Erythroblast (primary cell): ENCODE data around the gene PLA2G15.

Experiments
- GATA1 ChIP-seq: IDR thresholded peaks from 2 replicates; pipeline ENCODE4 v1.6.1; 2011; ENCODE audit warnings: low read depth, mild to moderate bottlenecking, control low read depth, low read length, moderate library complexity
- POLR2A ChIP-seq: IDR thresholded peaks from 2 replicates; pipeline ENCODE4 v1.6.1; 2011; ENCODE audit warnings: mild to moderate bottlenecking, low read length

DNA sequence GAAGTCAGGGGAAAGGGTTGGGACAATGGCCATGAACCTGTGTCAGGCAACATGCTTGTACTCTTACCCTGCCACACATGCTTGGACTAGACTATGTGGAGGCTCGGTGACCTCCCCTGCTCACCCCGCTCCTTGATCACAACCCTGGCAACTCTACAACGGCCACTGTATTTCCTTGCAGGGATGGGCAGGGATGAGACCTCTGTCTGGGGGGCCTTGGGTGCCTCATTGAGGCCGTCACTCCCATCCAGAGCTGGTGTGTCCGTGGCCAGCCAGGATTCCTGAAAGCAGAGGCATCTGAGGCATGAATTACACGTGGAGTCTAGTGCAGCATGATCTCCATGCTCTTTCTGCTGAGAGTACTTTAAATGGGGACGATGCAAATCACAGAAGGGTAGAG lies 948 bp downstream of the PLA2G15 start:
- TF ChIP-seq POLR2A (no peak), GATA1 (no peak)
